HG03045 (cell line): ENCODE data around the gene XYLT1.

Experiments used
- ATAC-seq: cut with Tn5 transposase; IDR thresholded peaks from one replicate; pipeline ENCODE4 v1.9.1; 2021; ENCODE audit warnings: mild to moderate bottlenecking, moderate library complexity; ENCODE audit not compliant: unreplicated experiment

XYLT1 gene

DNA sequence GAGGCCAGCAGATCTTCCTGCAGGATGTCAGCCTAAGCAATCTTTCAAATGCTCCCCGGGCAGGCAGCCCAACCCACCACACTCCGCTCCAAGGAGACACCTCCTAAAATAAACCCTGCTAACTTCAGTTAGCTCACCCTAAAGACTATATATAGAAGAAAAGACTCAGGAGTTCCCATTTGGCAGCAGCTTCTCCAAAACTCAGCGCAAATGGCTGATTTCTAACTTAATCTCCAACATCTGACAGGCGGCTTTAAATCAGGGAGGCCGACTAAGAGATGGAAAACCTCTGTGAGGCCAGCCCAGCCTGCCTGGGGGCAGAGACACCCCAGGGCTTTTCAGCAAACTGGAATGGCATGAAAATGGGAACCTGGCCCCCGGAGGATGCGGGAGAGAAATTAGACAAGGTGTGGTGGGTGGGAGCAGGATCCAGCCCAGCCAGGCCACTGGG is 91.6 kb downstream of the XYLT1 start:
- no peak for ATAC-seq

DNA sequence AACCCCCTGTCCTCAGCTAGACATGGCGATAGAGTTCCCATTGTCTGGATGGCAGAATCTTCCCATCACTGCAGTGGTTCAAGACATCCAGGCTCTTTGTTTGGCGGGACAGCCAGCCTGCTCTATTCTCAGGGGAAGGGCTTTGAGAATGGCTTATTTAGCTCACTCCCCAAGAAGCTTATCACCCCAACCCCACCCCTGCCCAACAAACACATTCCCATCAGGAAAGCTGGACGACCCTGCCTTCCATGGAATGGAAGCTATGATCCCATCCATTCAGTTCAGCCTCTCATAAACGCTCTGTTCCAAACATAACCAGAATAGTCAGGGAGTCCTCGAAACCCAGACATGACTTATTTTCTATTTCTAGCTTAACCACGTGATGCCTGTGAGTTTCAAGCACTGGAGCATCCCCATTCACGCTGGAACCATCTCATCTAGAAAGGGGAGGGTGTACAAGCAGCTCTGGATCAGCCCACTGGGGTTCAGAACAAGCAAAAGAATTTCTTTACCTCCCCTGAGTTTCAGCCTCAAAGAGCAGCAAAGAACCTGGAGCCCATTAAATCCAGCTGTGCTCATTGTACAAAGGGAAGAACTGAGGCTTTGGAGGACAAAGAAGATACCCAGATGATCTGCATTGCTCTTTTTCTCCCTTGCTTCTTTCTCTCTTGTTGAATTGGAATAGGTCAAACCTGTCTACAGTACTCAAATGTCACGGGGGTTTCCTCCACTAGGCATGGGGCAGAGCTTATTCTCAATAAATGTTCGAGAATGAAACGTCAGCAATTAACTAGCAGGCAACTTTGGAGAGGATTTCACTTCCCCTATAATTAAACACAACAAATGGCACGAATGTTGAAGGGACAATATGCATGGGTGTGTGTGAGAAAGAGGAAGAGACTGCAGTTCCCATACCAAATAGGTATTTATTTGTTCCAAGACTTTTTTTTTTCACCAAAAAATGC is 93.1 kb downstream of the XYLT1 start:
- ATAC-seq = no peak

DNA sequence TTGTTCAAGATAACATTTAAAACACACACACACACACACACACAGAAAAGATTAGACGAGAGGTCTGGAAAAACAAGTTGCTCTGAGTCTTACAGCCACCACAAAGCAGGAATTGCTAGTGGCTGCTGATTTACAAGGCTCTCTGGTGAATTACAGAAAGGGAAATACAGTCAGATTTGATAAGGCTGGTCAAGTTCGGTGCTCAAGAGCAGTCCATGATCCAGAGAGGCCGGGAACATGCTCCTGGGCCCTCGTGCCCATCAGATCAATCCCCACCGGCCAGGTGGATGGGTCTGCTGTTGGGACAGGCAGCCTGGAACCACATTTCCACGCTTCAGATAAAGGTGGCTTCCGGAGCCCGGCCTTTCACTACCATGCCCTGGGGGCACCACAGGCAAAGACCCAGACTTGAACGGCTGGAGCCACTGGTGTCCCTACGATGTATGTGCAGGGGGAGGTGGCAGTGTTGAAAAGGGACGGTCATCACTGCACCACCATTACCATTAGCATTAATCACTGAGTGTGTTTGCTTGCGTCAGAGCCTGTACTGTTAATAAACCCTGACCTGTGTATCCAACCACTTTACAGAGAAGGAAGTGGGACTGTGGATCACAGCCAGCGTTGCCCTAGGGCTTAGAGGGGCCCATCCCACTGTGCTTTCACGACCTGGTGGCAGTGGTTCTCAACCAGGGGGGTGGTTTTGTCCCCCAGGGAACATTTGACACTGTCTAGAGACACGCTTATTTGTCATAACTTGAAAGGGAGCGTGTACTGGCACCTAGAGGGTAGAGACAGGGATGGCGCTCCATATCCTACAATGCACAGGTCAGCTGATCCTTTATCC is 95.1 kb downstream of the XYLT1 start:
- ATAC-seq = no peak

DNA sequence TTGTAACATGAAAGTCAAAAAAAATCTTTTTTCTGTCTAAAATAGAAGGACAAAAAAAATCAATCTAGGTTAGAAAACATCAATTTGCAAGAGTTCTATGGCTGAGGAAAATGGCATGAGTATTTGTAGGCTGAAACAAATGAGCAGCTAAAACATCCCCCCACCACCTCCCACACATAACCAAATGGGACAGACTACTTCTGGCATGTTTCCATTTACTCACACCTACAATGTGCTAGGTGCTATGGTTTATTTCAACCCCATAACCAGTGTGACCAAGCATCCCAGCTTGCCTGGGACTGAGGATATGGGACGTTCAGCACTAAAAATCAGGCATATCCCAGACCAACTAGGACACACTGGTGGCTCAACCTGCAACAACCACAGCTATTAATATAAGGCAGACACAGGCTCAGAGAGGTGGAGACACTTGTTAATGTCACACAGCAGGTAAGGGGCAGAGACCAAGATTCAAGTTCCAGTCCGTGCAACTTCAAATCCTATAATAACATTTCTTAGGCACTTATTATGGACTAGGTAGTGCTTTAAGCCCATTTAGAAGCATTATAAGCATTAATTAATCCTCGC is 96.0 kb downstream of the XYLT1 start:
- ATAC-seq = no peak

DNA sequence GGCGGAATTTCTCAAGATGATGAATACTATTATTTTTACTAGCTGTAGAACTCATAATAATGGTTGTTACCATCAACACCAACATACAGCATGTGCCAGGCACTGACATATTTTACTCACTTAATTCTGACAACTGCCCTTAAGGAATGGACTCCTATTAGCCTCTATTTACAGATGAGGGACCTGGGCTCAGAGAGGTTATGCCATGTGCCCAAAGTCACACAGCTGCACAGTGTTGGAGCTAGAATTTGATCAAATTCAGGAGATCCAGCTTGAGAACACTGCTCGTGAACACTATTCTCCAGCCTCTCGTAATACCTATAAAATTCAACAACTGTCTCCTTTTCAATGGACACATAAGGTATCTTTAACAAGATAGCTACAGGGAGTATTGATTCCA is 97.2 kb downstream of the XYLT1 start:
- ATAC-seq = no peak

DNA sequence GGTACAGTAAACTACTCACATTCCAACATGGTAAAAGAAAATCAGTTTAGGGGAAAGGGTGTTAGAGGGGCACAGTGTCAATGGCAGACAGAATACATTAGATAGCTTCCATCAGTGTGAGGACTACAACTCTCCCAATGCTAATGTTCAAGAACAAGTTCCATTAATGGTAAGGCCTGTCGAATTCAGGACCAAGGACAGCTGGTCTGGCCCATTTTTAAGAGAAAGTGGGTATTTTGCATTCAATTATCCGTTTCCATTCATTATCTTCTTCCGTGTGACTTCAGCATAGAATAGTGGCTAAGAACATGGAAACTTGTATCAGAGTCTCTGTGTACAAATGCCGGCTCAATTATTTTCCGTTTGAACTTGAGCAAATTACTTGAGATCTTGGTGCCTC is 98.4 kb downstream of the XYLT1 start:
- no peak for ATAC-seq

DNA sequence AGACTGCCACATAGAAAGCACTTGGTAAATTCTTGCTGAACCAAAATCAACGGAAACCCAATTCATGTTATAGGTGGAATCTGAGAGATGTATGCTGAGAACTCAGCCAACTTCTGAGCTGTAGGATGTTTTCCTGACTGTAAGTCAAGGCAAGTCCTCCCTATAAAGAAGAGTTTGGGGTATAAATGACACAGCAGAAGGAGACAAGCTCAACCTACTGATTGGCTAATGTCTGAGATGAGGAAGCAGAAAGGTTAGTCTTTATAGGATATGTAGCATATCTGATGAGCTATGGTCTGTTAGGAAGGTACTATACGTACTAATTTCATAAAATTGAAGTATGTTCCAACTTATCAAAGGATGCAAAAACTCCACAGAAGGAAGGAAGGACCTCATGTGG is 99.5 kb downstream of the XYLT1 start:
- no peak for ATAC-seq

DNA sequence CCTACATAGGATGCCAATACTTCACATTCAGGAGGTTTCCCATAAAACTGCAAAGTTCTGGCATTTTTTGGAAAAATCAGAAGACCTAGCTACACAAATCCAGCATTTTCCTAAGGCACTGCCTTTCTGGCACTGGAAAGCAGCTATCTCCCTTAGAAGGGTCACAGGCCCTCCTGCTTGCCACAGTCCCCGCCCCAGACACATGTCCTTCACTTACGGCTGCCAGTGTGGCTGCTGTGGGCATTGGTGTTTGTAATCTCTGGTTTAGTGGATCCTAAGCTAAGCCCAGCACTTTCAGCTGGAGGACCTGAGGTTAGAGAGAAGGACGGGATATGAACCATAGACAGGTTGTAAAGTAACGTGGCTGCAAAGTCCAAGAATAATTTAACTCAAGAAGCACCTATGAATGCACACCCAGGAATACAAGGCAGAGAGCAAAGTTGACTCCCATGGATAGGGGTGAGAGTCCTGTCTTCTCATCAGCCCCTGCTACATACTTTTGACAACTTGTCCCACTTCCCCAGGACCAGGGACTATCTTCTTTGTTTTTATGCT is 100.0 kb downstream of the XYLT1 start:
- ATAC-seq = no peak

DNA sequence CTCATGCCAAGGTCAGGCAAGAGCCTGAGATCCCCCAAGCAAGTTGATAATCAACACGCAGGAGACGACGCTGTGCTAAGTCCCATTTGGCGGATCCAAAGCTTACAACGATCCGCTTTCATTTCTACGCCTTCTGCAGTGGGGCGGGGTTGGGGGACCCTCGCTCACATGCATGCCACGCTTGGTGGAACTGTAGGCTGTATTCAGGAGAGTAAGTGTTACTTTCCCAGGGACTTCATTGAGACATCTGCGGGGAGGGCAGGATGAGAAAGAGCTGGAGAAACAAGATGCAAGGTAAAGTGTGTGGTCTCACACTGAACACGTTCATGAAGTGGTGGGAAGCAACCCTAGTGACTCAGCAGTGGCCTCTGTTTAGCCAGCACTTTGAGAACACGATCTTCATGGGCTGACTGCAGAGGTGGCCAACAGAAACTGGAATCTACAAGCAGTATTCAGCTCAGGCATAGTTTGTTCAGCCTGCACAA is 100.5 kb downstream of the XYLT1 start:
- no peak for ATAC-seq

DNA sequence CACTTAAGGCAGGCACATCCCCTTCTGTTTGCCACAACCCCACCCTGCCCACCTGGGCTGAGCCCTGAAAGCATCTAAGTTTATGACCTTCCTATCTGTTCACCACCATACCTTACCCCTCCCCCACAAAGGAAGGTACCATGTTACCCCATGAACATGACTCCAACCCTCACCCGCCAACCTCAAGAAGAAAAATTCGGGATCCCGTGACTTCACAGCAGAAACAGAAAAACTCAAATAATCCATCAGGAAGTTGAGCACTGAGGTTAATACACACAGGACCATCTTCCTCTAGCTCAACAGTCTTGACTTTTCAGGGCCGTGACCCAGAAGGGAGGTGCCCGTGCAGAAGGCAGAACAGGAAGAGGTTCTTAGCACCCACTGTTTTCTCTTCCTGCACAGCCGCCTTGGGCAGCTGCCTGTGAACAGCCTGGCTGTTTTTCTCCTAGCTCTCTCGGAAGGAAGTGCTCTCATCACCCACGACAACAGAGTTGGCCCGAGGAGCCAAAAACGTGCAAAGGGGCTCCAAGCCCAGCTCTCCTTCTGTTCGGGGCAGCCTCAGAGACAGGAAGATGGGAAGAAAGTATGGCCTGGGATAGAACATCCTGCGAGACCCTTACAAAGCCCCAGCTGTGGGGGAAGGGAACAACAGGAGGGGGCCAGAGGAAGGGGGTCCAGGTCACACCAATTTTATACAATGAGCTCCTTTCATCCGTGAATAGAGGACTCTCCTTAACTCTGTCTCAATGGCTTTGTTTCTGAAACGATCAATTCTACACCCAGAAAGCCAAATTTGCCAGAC is 101.1 kb downstream of the XYLT1 start:
- ATAC-seq = no peak

DNA sequence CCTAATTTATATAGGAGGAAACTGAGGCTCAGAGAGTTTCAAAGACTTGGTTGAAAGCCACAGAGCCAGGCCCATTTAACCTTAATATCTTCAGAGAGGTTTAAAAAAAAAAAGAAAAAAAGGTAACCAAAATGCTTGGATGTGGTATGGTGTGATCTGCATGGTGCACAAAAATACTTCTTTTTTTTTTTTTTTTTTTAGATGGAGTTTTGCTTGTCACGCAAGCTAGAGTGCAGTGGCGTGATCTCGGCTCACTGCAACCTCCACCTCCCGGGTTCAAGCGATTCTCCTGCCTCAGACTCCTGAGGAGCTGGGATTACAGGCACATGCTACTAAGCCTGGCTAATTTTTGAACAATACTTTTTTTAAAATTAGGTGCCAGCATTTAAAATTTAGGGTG is 101.8 kb downstream of the XYLT1 start:
- ATAC-seq = no peak

DNA sequence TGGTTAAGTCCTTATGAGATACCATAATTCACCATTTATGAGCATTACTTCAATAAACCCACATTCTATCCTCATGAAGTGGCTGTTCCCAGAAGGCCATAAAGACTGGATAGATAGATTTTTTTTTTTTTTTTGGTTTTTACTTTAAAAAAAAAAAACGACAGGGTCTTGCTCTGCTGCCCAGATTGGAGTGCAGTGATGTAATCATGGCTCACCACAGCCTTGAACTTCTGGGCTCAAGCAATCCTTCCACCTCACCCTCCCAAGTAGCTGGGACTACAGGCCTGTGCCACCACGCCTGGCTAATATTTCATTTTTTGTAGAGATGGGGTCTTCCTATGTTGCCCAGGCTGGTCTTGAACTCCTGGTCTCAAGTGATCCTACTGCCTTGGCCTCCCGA is 102.3 kb downstream of the XYLT1 start:
- ATAC-seq = no peak

DNA sequence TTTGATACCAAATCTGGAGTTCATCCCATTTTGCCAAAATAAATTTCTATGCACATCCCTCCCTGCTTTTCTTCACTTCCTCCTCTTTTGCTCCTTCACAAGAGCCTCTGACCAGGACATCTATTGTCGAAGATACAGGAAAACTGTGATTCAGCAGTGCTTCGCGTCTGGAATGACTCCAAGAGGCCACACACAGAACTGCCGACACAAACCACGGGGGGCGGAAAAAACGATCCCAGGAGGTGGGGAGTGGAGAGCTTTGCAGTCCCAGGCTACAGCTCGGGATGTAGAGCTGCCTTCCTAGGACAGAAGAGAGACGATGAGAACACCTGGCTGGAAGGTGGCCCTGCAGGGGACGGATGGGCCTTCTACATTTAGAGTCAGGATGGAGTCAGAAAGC is 102.8 kb downstream of the XYLT1 start:
- ATAC-seq = no peak

DNA sequence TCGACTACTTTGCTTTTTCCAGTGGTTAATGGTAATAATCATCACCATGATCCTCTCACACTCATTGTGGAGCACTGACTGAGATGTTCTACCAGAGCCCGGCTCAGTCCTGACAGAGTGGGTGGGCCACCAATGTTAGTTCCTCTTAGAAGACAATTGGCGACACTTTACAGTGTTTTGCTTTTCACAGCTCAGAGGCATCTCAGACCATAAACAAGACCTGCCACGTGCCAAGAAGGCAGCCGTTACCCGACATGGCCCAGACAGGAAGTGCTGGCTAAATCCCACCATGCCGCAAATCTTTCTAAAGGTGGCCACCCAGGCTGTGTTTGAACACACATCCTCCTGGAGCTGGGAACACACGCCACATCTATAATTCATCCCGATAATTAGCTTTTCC is 103.7 kb downstream of the XYLT1 start:
- ATAC-seq = no peak

DNA sequence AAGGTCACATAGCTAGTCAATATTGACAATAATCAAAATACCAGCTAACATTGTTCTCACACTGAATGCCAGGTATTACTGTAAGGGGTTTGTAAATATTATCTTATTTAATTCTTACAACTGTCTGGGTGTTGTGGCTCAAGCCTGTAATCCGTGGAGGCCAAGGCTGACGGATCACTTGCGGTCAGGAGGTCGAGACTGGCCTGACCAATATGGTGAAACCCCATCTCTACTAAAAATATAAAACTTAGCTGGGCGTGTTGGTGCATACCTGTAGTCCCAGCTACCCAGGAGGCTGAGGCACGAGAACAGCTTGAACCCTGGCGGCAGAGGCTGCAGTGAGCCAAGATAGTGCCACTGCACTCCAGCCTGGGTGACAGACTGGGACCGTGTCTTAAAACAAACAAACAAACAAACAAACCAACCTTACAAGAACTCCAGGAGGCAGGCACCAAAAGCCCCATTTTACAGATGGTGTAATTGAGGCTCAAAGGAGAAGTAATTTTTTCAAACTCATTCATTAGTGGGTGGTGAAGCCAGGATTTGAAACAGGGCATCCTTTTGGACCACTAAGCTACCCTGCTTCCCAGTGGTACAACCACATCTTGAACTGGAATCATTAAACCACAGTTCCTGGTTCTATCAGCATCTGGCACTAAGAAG is 104.3 kb downstream of the XYLT1 start:
- ATAC-seq = no peak

DNA sequence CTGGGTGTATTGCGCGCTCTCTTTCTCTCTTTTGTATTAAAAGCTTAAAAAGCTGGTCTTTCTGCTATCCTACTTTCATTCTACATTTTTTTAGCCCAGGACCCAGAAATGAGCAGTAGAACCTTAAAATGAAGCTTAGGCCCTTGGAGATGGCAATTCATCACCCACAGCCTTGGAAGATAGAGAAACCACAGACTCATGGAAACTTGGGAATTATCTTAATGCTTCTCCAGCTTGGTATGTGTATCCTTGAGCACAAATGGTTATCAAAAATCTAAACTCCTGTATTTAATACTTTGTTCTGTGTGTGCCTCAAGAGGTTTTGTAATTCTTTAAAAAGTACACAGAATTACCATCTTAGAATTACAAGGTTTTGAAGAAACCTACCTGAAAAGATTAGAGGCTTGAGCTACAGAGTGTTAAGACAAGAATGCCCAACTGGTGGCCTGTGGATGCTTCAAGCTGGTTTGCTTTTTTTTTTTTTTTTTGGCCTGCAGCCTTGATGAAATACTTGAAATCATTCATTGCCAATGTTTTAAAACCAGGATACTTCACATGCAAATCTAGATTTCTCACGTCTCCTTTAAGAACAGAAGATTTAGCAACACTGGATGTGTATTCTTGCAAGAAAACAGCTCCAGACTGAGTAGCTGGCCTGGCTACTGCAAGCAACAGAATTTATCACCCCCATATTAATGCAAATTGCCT is 105.0 kb downstream of the XYLT1 start:
- no peak for ATAC-seq

DNA sequence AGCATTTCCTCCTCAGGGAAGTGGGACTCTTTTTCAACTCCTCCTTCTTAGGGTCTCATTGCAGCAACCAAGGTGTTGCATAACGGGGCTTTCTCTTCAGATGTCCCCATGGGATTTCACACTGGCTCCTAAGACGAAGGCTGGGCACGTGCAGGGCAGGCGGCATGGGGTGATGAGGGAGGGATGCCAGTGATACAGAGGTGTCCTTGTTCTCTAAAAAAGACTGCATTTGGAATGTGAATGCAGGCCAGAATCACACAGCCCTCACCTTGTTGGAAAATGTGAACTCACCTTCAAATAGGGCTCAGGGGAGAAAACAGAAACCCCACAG is 105.6 kb downstream of the XYLT1 start:
- ATAC-seq = no peak

DNA sequence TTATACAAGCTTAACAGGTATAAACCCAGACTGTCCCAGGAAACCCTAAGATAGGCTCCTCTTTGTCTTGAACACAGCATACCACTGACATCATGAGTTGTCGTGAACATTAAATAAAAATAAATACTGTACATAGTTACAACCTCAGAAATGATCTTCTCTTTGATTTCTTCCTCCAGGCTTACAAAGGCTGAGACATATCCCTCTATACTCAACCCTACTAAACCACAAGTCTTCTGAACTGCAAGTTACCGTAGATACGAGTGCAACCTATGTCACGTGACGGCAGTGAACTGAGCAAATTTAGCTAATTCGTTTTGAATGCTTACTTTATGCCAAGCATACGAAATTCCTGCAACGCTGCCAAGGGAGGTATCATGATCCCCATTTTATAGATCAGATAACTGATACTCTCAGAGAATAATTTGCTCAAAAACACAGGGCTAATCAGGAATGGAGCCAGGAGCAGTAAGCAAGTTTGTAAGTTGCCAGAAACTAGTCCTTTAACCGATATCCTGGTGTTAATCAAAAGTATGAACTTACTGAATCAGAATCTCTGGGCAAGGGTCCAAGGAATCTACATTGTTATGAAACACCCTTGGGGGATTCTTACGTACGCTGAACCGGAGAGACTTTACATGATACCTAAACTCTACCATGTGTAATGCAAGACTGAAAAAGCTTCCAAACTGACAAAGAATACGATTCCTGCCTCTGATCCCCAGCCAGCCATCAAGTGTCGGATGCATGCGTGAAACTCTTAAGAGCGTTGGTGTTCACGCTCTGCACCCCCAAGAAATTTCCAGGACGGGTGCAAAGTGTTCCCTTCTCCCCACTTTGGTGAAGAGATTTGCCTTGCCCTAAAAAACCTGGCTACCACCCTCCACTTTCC is 106.2 kb downstream of the XYLT1 start:
- no peak for ATAC-seq
